Endothelial cell of umbilical vein (primary cell): ENCODE results near the gene LATS2. TPM values are rescaled to one million over a fixed set of nuclear protein-coding genes. Genes with fewer than 3 reads are reported as not detected.

Experiments used
- BruUV-seq: library from RNA; stranded (reverse); fragments of 400-500 nt; replicated peaks from 2 replicates; lab custom pipeline; 2021; lab: Mats Ljungman, UMichigan
- CTCF ChIA-PET: fragments of 300-600, 350-600 bp; sonication (Branson Sonifier 250); formaldehyde crosslinking; loops from one replicate; lab custom pipeline; 2021; ENCODE audit warnings: antibody characterized with exemption, inconsistent platforms; lab: Charles Lee
- POLR2A ChIA-PET: fragments of 300-600, 350-600 bp; sonication (Branson Sonifier 250); formaldehyde crosslinking; loops from one replicate; lab custom pipeline; 2021; ENCODE audit warnings: antibody characterized with exemption, inconsistent platforms; lab: Charles Lee
- DNase-seq: peaks from one replicate; pipeline ENCODE4 v3.0.0-alpha.2; 2011; ENCODE audit warnings: low read depth, low spot score
- FAIRE-seq: peaks from 2 replicates; lab custom pipeline; 2011; peaks lifted over from hg19 to GRCh38; lab: Jason Lieb, UNC
- H2AFZ ChIP-seq: 2 replicates; pipeline ENCODE4 v1.6.0; 2012; ENCODE audit warnings: low read depth, low read length, control low read depth, inconsistent platforms
- H3K27ac ChIP-seq: 2 replicates; pipeline ENCODE4 v1.5.1; 2011; ENCODE audit warnings: low read depth, mild to moderate bottlenecking, control low read depth, low read length, moderate library complexity; ENCODE audit not compliant: insufficient read depth
- H3K27me3 ChIP-seq, 2 experiments: 2 replicates each; pipeline versions ENCODE4 v1.6.0 to v1.6.1; 2011; ENCODE audit warnings: low read length in 2 of 2, mixed read lengths in 1 of 2; ENCODE audit not compliant: control insufficient read depth in 2 of 2, insufficient read depth in 2 of 2
- H3K36me3 ChIP-seq, 2 experiments: 2 replicates in 1 of 2; 3 replicates in 1 of 2; pipeline ENCODE4 v1.5.1; 2011; ENCODE audit warnings: low read length in 2 of 2, mild to moderate bottlenecking in 1 of 2, moderate library complexity in 1 of 2; ENCODE audit not compliant: control insufficient read depth in 2 of 2, insufficient read depth in 2 of 2; ENCODE audit errors: extremely low read depth in 1 of 2
- H3K4me1 ChIP-seq: 3 replicates; pipeline ENCODE4 v1.5.1; 2011; ENCODE audit warnings: mild to moderate bottlenecking, low read length; ENCODE audit not compliant: control insufficient read depth, insufficient read depth; ENCODE audit errors: extremely low read depth
- H3K4me2 ChIP-seq: 2 replicates; pipeline ENCODE4 v1.6.1; 2011; ENCODE audit warnings: low read length, control low read depth, mixed read lengths; ENCODE audit not compliant: insufficient read depth
- H3K4me3 ChIP-seq, 3 experiments: fragments of 200-600 bp in 1 of 3; sonication (generic), shearing (Covaris generic) in 1 of 3; replicated peaks in 1 of 3; 2 replicates each; pipeline ENCODE4 v1.5.1; 2011 to 2016; ENCODE audit warnings: control low read depth in 3 of 3, low read length in 3 of 3, mild to moderate bottlenecking in 2 of 3, inconsistent platforms in 1 of 3, low read depth in 1 of 3, moderate library complexity in 1 of 3; ENCODE audit not compliant: insufficient read depth in 1 of 3
- H3K79me2 ChIP-seq: 2 replicates; pipeline ENCODE4 v1.6.0; 2012; ENCODE audit warnings: low read length, inconsistent platforms; ENCODE audit not compliant: control insufficient read depth, insufficient read depth
- H3K9ac ChIP-seq: replicated peaks from 2 replicates; pipeline ENCODE3; 2011; ENCODE audit warnings: low read length, control low read depth; ENCODE audit not compliant: insufficient read depth; ENCODE audit errors: extremely low read depth
- H3K9me1 ChIP-seq: replicated peaks from 3 replicates; pipeline ENCODE4 v1.6.0; 2011; ENCODE audit warnings: mild to moderate bottlenecking, low read length; ENCODE audit not compliant: control insufficient read depth, insufficient read depth; ENCODE audit errors: extremely low read depth
- H3K9me3 ChIP-seq: replicated peaks from 2 replicates; pipeline ENCODE4 v1.5.1; 2012; ENCODE audit warnings: low read length, inconsistent platforms; ENCODE audit not compliant: control insufficient read depth, insufficient read depth
- H4K20me1 ChIP-seq: replicated peaks from 2 replicates; pipeline ENCODE3; 2011; ENCODE audit warnings: mild to moderate bottlenecking, low read length; ENCODE audit not compliant: control insufficient read depth, insufficient read depth; ENCODE audit errors: extremely low read depth
- CTCF ChIP-seq, 2 donors: IDR thresholded peaks; 1 replicate in 1 of 2; 2 replicates in 1 of 2; pipeline ENCODE4 v1.5.1; 2011; ENCODE audit warnings: low read length in 2 of 2, mild to moderate bottlenecking in 2 of 2, moderate library complexity in 2 of 2, control low read depth in 1 of 2, inconsistent platforms in 1 of 2, low read depth in 1 of 2; ENCODE audit not compliant: insufficient read depth in 1 of 2; ENCODE audit errors: extremely low read depth in 1 of 2
- EZH2 ChIP-seq: IDR thresholded peaks from 2 replicates; pipeline ENCODE4 v1.6.1; 2012; ENCODE audit warnings: borderline replicate concordance, low read depth, mild to moderate bottlenecking, moderate library complexity, low read length, inconsistent platforms; ENCODE audit not compliant: severe bottlenecking
- FOS ChIP-seq: IDR thresholded peaks from 2 replicates; pipeline ENCODE4 v1.6.1; 2011; ENCODE audit warnings: mild to moderate bottlenecking, low read length, moderate library complexity, borderline replicate concordance; ENCODE audit not compliant: insufficient read depth
- GATA2 ChIP-seq: IDR thresholded peaks from 2 replicates; pipeline ENCODE4 v1.7.0; 2011; ENCODE audit warnings: low read depth, mild to moderate bottlenecking, moderate library complexity, mixed read lengths, low read length; ENCODE audit not compliant: insufficient read length, insufficient read depth
- JUN ChIP-seq: IDR thresholded peaks from 2 replicates; pipeline ENCODE4 v1.6.1; 2011; ENCODE audit warnings: borderline replicate concordance, low read depth; ENCODE audit not compliant: insufficient read length, insufficient read depth
- MAX ChIP-seq: IDR thresholded peaks from 2 replicates; pipeline ENCODE4 v1.6.1; 2011; ENCODE audit not compliant: insufficient read depth, insufficient read length
- MYC ChIP-seq: IDR thresholded peaks from one replicate; pipeline ENCODE4 v1.6.1; 2011; ENCODE audit warnings: mild to moderate bottlenecking, low read depth, low read length
- POLR2A ChIP-seq: IDR thresholded peaks from 2 replicates; pipeline ENCODE4 v1.6.1; 2012; ENCODE audit warnings: low read depth, mild to moderate bottlenecking, control low read depth, low read length
- POLR2AphosphoS5 ChIP-seq: IDR thresholded peaks from 2 replicates; pipeline ENCODE4 v1.6.1; 2012; ENCODE audit warnings: low read depth, mild to moderate bottlenecking, control low read depth, low read length, moderate library complexity; ENCODE audit not compliant: insufficient read depth
- dilution Hi-C: fragments of 300-500 bp; cut with MboI; formaldehyde crosslinking; loops from one replicate; pipeline ENCODE4 v1.15.0; 2019; ENCODE audit warnings: low sequenced_read_pairs; ENCODE audit not compliant: extremely low pct_ligation_motif_present
- intact Hi-C: fragments of 100-400 bp; cut with micrococcal nuclease; formaldehyde crosslinking; loops from one replicate; pipeline ENCODE4 v1.10.0; 2022
- polyA plus RNA-seq, 4 experiments: library from polyadenylated mRNA; depleted of rRNA in 3 of 4; stranded (reverse) in 3 of 4; unstranded in 1 of 4; fragments of >200 nt; gene quantifications; 2 replicates each; pipeline versions ENCODE4 v1.2.1 to v1.2.3, GENCODE V29; 2011 to 2012; ENCODE audit warnings: missing spikeins in 1 of 4
- total RNA-seq: library from RNA; stranded (reverse); gene quantifications from 2 replicates; pipeline ENCODE4 v1.2.3, GENCODE V29; 2021

Gene LATS2
- total and polyA plus RNA-seq, 2 donors (not counting 3 experiments of a cell fraction or from before 2014, with no cell fraction given) = 33.5 to 67.6 TPM

GRCh38 chr13:20993661-20994440 lies 67.5 kb downstream of the LATS2 start:
- Histone ChIP-seq H3K4me2 (no peak overlapping the region), H3K27me3 (no peaks in the 10 kb centered on the region), H3K9me1 (no peaks in the 10 kb centered on the region), H3K9ac (no peak overlapping the region), H3K27ac (no peak overlapping the region), H3K4me1 (peaks cover 15% of the 10 kb centered on the region), H3K4me3 (no peak overlapping the region), H3K36me3 (peaks cover 12 to 38% of the 10 kb centered on the region in 2 experiments), H3K9me3 (no peaks in the 10 kb centered on the region), H2AFZ (no peak overlapping the region), H4K20me1 (peaks cover 5% of the 10 kb centered on the region), H3K79me2 (peaks cover 93% of the 10 kb centered on the region)
- TF ChIP-seq MAX = no peak
- intact Hi-C loops = no loop called here
- dilution Hi-C loops = no loop called here
- no TSS peak for BruUV-seq
- ChIA-PET POLR2A (no interaction called here), CTCF (interaction anchor here (1.1 to 1.3 kb wide), 2 partner anchors 18 to 49 kb away, joined by 3 read pairs; no protein-coding TSS in a partner anchor)
- no peak for DNase-seq
- FAIRE-seq = no peak

GRCh38 chr13:20993211-20993610 lies 68.2 kb downstream of the LATS2 start:
- Histone ChIP-seq H3K9me1 (no peaks in the 10 kb centered on the region), H4K20me1 (peaks cover 5% of the 10 kb centered on the region), H3K9me3 (no peaks in the 10 kb centered on the region), H3K4me2 (no peak overlapping the region), H3K4me1 (peaks cover 10% of the 10 kb centered on the region), H3K9ac (no peak overlapping the region), H3K36me3 (peaks cover 12 to 38% of the 10 kb centered on the region in 2 experiments), H3K27me3 (no peaks in the 10 kb centered on the region), H2AFZ (no peak overlapping the region), H3K27ac (no peak overlapping the region), H3K4me3 (no peak overlapping the region), H3K79me2 (peaks cover 93% of the 10 kb centered on the region)
- FAIRE-seq (no peak), DNase-seq (no peak)
- dilution Hi-C loops (no loop called here), intact Hi-C loops (no loop called here)
- CTCF ChIA-PET = interaction anchor here (1.3 kb wide), 1 partner anchor 17 kb away, joined by 3 read pairs; no protein-coding TSS in a partner anchor
- BruUV-seq = no TSS peak
- POLR2A ChIA-PET = no interaction called here
- TF ChIP-seq JUN (no peak), POLR2AphosphoS5 (no peak), FOS (no peak), CTCF (IDR thresholded peaks at IDR 0.05; ENCODE audit: extremely low read depth in 1 of 2, insufficient read depth in 1 of 2, low read depth in 1 of 2, low read length in 2 of 2) (no peak), POLR2A (no peak), MAX (no peak), EZH2 (no peak), GATA2 (no peak), MYC (no peak)
